Activated CD4-positive, alpha-beta T cell treated with anti-CD3 and anti-CD28 coated beads, Interleukin-2, amount 50 U/mL, for 24 hours (primary cell): ENCODE measurements around the gene PDE4D.

ENCODE experiments used
- DNase-seq, 2 donors: peaks; one replicate each; pipeline ENCODE4 v3.0.0-alpha.2; 2020; ENCODE audit warnings: low read depth in 1 of 2, low spot score in 1 of 2

Gene PDE4D

DNA sequence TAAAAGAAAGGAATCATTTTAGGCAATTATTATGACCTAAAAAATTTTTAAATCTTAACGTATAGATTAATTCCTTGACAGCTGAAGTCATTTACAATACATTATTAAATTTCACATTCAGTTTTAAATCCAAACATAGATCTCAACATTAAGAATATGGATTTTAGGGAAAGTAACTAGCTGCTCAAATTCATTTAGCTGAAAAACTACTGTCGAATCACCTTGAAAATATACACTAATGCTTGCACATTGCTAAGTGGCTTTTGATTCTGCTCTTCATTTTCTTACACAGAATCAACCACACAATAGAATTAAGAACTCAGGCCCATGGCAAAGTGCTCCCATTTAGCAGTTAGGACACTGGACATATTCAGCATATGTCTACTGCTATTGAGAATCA, 856.5 kb downstream of the PDE4D start:
- DNase-seq, result no peak

DNA sequence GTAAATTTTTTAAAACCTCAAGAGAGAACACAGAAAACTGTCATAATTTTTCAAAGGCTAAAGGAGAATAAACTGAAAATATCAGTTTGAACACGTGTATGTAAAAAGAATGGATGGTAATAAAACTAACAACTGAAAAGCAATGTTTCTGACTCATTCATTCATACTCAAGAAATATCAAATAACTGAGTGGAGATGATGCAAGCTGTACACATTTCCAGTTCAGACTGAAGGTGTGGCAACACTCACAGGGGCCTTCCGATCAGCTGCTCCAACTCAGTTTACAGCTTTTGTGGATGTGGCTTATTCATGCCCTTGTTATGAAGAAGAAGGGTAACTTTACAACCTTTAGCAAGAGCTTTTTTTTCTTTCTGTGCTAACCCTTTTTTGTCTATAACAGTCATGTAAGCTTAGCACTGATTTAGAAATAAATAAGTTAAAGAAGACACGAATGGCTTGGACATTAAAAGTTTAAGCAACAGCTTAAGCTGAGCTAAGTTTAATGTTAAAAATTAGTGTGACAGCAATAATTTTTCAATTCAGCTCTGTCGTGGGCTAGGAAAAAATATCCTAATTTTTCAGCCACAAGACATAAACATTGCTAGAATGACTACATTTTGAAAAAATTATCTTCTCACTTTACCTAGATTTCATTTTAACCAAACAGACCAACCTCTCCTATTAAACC, 857.1 kb downstream of the PDE4D start:
- peak in 1 of 2 donors; percentile 49 for DNase-seq

DNA sequence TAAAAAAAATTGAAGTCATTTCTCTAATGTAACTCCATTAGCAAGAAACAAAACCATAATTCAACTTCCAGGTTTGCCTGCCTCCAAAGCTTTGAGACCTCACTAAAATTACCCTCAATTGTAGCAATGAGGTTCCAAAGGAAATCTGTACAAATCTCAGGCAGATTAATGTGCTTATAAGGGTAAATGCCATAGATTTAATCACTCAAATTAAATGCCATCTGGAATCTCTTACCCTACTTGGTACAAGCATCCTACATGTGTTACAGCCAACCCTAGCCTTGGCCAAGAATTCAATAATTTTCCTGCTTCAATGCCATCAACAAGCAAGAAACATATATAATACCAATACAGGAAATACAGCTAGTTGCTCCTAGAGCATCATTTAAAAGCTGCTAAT, 857.8 kb downstream of the PDE4D start:
- no peak for DNase-seq

GRCh38 chr5:59034498-59035186, 858.9 kb downstream of the PDE4D start:
- peak in 1 of 2 donors; percentile 29 for DNase-seq

- no peak for DNase-seq
These were observed 866.2 kb downstream of the PDE4D start for GRCh38 chr5:59027145-59027907.

- no peak for DNase-seq
These were observed 867.8 kb downstream of the PDE4D start for GRCh38 chr5:59025734-59026133.

GRCh38 chr5:59021837-59022514, 871.5 kb downstream of the PDE4D start:
- DNase-seq, result no peak

DNA sequence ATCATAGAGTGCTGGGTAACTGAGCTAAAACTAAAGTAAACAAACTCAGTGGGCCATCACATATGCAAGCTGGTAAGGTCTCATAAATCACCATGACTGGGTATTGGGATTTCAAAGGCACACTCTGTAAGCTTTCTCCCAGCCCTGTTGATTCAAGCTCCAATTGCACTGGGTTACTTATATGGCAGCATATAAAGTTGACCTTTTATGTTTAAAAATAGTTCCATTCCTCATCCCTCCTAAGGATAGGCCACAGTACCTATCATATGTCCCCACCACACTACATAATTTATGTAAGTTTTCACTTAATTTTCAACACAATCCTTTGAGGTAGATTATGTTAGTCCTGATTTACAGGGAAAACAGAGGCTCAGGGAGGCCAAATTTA, 872.2 kb downstream of the PDE4D start:
- no peak for DNase-seq

- peak in 1 of 2 donors; percentile 38 for DNase-seq
These were observed 872.8 kb downstream of the PDE4D start for GRCh38 chr5:59020611-59021285.

GRCh38 chr5:59019078-59019477, 874.4 kb downstream of the PDE4D start:
- DNase-seq, result no peak

DNA sequence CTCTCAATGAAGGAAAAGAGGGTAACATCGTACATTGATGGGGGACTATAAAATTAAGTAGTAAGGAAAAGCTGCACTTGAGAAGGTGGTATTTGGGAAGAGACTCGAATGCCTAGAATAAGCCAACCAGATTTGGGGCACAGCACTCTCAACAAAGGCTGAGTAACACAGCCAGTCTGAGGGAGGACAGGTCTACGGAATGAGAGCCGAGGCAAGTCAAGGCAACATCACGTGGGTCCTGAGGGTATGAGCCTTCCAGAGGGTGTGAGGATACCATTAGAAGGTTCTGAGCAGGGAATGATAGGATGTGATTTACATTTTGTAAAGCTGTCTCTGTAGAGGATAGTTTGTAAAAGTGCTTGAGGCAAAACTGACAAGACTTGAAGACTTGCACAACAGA, 876.6 kb downstream of the PDE4D start:
- DNase-seq, result no peak

- DNase-seq, result no peak
These were observed 884.6 kb downstream of the PDE4D start for GRCh38 chr5:59008816-59009473.

- no peak for DNase-seq
These were observed 886.0 kb downstream of the PDE4D start for GRCh38 chr5:59007460-59008063.

DNA sequence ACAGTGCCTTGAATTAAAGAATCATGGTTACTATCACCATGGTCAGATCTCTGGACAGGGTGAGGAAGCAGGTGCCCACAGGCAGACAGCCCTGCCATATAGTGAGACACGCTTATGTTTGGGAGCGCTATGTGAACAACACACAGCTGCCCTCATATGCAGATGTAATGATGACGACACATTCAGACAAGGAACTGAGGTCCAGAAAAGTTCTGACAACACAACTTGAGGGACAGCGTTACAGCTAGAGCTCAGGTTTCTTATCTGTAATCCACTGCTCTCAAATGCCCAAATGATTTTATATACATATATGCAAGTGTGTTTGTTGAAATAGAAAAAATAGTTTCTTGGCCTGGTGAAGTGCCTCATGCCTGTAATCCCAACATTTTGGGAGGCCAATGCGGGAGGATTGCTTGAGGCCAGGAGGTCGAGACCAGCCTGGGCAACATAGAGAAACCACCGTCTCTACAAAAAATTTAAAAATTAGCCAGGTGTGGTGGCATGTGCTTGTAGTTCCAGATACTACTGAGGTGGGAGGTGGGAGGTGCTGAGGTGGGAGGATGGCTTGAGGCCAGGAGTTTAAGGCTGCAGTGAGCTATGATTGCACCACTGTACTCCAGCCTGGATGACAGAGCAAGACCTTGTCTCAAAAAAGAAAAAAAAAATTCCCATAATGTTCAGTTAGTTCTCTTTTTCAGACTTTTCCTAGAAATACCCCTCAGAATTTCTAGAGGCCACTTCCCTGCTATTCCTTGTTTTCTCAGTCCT, 887.4 kb downstream of the PDE4D start:
- no peak for DNase-seq

- DNase-seq, result no peak
These were observed 889.9 kb downstream of the PDE4D start for GRCh38 chr5:59003641-59004040.

GRCh38 chr5:59003124-59003523, 890.4 kb downstream of the PDE4D start:
- no peak for DNase-seq

DNA sequence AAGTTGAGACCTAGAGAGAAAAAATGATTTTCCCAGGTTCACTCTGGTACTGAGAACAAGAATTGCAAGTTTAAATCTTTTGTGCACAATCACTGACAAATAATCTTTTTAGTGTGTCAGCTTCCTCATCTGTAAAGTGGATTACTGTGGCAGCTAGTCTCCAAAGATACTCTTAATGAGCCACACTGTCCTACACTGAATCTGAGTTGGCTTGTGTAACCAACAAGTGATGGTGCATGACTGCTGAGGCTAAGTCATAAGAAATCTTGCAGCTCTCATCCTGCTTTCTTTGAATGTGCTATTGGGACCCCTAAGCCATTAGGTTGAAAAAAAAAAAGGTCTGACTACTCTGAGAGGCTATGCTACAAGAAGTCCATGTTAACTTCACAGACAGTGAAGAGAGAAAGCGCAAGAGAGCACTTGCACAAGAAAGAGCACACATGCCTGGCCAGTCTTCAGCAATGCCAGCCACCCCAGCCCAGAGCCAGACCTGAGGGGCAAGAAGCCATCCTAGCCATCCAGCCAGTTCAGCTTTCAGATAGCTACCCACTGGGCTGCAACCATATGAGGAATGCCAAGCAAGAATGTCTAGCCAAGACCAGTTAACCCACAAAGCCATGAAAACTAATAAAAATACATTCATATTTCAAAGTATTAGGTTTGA, 891.2 kb downstream of the PDE4D start:
- DNase-seq, result no peak

DNA sequence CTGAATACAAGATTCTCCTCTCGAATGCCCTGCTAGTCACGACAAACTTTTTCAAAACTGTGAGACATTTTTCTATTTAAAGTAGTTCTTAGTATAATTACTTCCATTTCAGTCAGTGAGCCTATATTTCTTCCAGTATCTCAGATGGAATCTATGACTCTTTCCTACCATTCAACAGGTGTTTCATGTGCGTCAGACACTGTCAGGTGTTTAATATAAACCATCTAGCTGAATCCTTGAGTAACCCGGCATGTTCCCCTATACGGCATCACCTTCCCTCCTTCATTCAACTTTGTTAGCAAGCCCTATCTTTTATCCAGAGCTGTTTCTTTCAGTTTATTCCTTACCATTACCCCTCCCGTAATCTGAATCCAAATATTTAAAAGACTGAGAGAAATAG, 891.8 kb downstream of the PDE4D start:
- DNase-seq, result no peak

- no peak for DNase-seq
These were observed 892.4 kb downstream of the PDE4D start for GRCh38 chr5:59001154-59001553.
